Activated naive CD4-positive, alpha-beta T cell treated with anti-CD3 and anti-CD28 coated beads, Interleukin-2, amount 50 U/mL, for 72 hours (primary cell): ENCODE data around the gene PMS2. TPM values are rescaled to one million over a fixed set of nuclear protein-coding genes. Genes with fewer than 3 reads are reported as not detected.
A peak's percentile ranks its signal among the peaks of the same experiment; 100 is the strongest.
"Not testable (repeated sequence)": the region's sequence is repeated elsewhere in the genome, so short reads cannot be mapped to it uniquely, and the experiment has no call there.

Experiments
- ATAC-seq, 2 donors: fragments of 150-1000 bp; cut with Tn5 transposase; 2 replicates each; pipeline ENCODE4 v1.10.0; 2021; ENCODE audit warnings: mild to moderate bottlenecking in 2 of 2, moderate library complexity in 2 of 2
- DNase-seq, 2 donors: peaks; one replicate each; pipeline ENCODE4 v3.0.0; 2021 to 2022; ENCODE audit warnings: low spot score in 2 of 2
- H3K27ac Mint-ChIP-seq, 2 donors: one replicate each; pipeline ENCODE4 v1.8.0; 2022; ENCODE audit warnings: mild to moderate bottlenecking in 2 of 2, mixed read lengths in 2 of 2
- H3K36me3 Mint-ChIP-seq, 2 donors: one replicate each; pipeline ENCODE4 v1.8.0; 2022; ENCODE audit warnings: mixed read lengths in 2 of 2
- H3K9me3 Mint-ChIP-seq, 2 donors: one replicate each; pipeline ENCODE4 v1.8.0; 2022; ENCODE audit warnings: mixed read lengths in 2 of 2
- total RNA-seq, 2 donors: library from RNA; stranded (reverse); gene quantifications; one replicate each; pipeline ENCODE4 v1.2.3, GENCODE V29; 2022

Gene PMS2
- total RNA-seq, 2 donors from 2014 or later, result 18.1 to 24.0 TPM

GRCh38 chr7:6026011-6026819, 17.4 kb upstream of the PMS2 start:
- H3K36me3 Mint-ChIP-seq, result peaks cover 24 to 44% of the 10 kb centered on the region in 2 donors
- peak; percentile 88 to 92 for ATAC-seq
- H3K27ac Mint-ChIP-seq, result peak overlapping the region; percentile 90 to 92
- peak; percentile 63 to 71 for DNase-seq
- no peaks in the 10 kb centered on the region for H3K9me3 Mint-ChIP-seq

- H3K27ac Mint-ChIP-seq, result peak overlapping the region; percentile 24
- DNase-seq, result no peak
- no peaks in the 10 kb centered on the region for H3K9me3 Mint-ChIP-seq
- peaks cover 24 to 54% of the 10 kb centered on the region in 2 donors for H3K36me3 Mint-ChIP-seq
- no peak for ATAC-seq
Observed at GRCh38 chr7:6023974-6024435, 15.2 kb upstream of the PMS2 start.

- Mint-ChIP-seq H3K36me3 (peaks cover 24 to 54% of the 10 kb centered on the region in 2 donors), H3K27ac (peak overlapping the region in 1 of 2 donors; percentile 52), H3K9me3 (no peaks in the 10 kb centered on the region)
- ATAC-seq, result no peak
- no peak for DNase-seq
Observed at GRCh38 chr7:6022707-6023106, 13.9 kb upstream of the PMS2 start.

GRCh38 chr7:6020371-6021286, 11.8 kb upstream of the PMS2 start:
- Mint-ChIP-seq H3K36me3 (peaks cover 14 to 34% of the 10 kb centered on the region in 2 donors), H3K27ac (peak overlapping the region in 1 of 2 donors; percentile 69), H3K9me3 (no peaks in the 10 kb centered on the region)
- no peak for ATAC-seq
- DNase-seq, result no peak

- DNase-seq (no peak), ATAC-seq (no peak)
- H3K36me3 Mint-ChIP-seq, result peaks cover 0 to 20% of the 10 kb centered on the region in 2 donors
- peak overlapping the region; percentile 38 to 89 for H3K27ac Mint-ChIP-seq
- no peaks in the 10 kb centered on the region for H3K9me3 Mint-ChIP-seq
Observed at GRCh38 chr7:6016653-6016966, 7.8 kb upstream of the PMS2 start.

GRCh38 chr7:6015917-6016652, 7.2 kb upstream of the PMS2 start:
- Mint-ChIP-seq H3K9me3 (no peaks in the 10 kb centered on the region), H3K27ac (peak overlapping the region; percentile 57 to 89), H3K36me3 (peaks cover 5 to 15% of the 10 kb centered on the region in 2 donors)
- ATAC-seq (peak; percentile 40 to 43), DNase-seq (no peak)

GRCh38 chr7:6012355-6013104, 3.7 kb upstream of the PMS2 start:
- DNase-seq (no peak), ATAC-seq (peak in 1 of 2 donors; percentile 3)
- H3K9me3 Mint-ChIP-seq, result no peaks in the 10 kb centered on the region
- peaks cover 6 to 10% of the 10 kb centered on the region in 2 donors for H3K36me3 Mint-ChIP-seq
- H3K27ac Mint-ChIP-seq, result no peak overlapping the region

GRCh38 chr7:6011541-6011940, 2.7 kb upstream of the PMS2 start:
- ATAC-seq (no peak), DNase-seq (no peak)
- Mint-ChIP-seq H3K9me3 (no peaks in the 10 kb centered on the region), H3K27ac (peak overlapping the region in 1 of 2 donors; percentile 31), H3K36me3 (peaks cover 6 to 10% of the 10 kb centered on the region in 2 donors)

GRCh38 chr7:6010370-6010769, 1.5 kb upstream of the PMS2 start:
- H3K36me3 Mint-ChIP-seq, ATAC-seq, DNase-seq, H3K9me3 Mint-ChIP-seq: not testable (repeated sequence)
- H3K27ac Mint-ChIP-seq, result peak overlapping the region; percentile 79 to 83

- H3K27ac Mint-ChIP-seq, result peak overlapping the region; percentile 77 to 79
- not testable (repeated sequence) for H3K9me3 Mint-ChIP-seq, H3K36me3 Mint-ChIP-seq, ATAC-seq, DNase-seq
Observed at GRCh38 chr7:6007835-6008590, 836 bp downstream of the PMS2 start.

- DNase-seq, result no peak
- Mint-ChIP-seq H3K36me3 (peaks cover 0 to 10% of the 10 kb centered on the region in 2 donors), H3K27ac (peak overlapping the region; percentile 49 to 77), H3K9me3 (no peaks in the 10 kb centered on the region)
- no peak for ATAC-seq
Observed at GRCh38 chr7:6007386-6007785, 1.5 kb downstream of the PMS2 start.

GRCh38 chr7:5997210-5997808, 11.5 kb downstream of the PMS2 start:
- no peak for ATAC-seq
- H3K9me3 Mint-ChIP-seq, result no peaks in the 10 kb centered on the region

GRCh38 chr7:5987061-5987460, 21.8 kb downstream of the PMS2 start:
- not testable (repeated sequence) for H3K27ac Mint-ChIP-seq, DNase-seq, ATAC-seq, H3K36me3 Mint-ChIP-seq, H3K9me3 Mint-ChIP-seq

More at GRCh38 chr7:5997210-5997808, 11.5 kb downstream of the PMS2 start:
- no peak for DNase-seq
- Mint-ChIP-seq H3K36me3 (peaks cover 0 to 6% of the 10 kb centered on the region in 2 donors), H3K27ac (no peak overlapping the region)

GRCh38 chr7:5979680-5980314, 29.1 kb downstream of the PMS2 start:
- not testable (repeated sequence) for ATAC-seq, DNase-seq, H3K9me3 Mint-ChIP-seq, H3K36me3 Mint-ChIP-seq
- peak overlapping the region in 1 of 2 donors; percentile 34 for H3K27ac Mint-ChIP-seq
